GM21576 (cell line): ENCODE results near the gene SPECC1.
"Not testable (repeated sequence)": the region's sequence is repeated elsewhere in the genome, so short reads cannot be mapped to it uniquely, and the experiment has no call there.

Source experiments
- ATAC-seq: cut with Tn5 transposase; IDR thresholded peaks from one replicate; pipeline ENCODE4 v1.9.1; 2021; ENCODE audit warnings: mild to moderate bottlenecking, moderate library complexity; ENCODE audit not compliant: unreplicated experiment

The SPECC1 gene

DNA sequence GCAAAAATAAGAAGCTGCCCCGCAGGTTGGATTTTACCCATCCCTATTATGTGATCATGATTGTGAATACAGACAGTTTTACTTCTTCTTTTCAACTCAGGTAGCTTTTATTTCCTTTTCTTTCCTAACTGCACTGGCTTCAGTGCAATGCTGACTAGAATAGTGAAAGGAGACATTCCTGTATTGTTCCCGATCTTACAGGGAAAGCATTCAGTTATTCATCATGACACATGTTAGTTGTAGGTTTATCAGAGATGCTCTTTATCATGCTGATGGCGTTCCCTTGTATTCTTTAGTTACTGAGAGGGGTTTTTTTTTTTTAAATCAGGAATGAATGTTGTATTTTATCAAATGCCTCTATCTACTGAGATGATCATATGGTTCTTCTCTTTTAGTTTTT, 343.4 kb downstream of the SPECC1 start:
- not testable (repeated sequence) for ATAC-seq

DNA sequence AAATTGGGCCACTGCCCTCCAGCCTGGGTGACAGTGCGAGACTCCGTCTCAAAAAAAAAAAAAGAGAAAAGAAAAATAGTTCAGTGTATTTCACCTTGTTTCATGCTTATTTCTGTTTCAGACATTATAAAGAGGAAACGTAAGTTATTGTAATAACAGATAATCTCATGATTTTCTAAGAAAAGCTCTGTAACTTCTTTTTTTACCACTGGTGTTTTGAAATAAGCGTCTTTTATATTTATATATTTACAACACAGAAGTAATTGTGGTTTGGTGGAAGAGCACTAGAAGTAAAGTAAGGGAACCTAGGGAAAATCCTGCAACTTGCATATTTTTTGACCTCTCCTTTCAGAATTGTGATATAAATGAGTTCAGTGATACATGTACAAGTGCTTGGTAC, 354.7 kb downstream of the SPECC1 start:
- not testable (repeated sequence) for ATAC-seq
